GM10266 (cell line): ENCODE data around the gene LRRC74B.

Experiments used
- DNase-seq: peaks from one replicate; pipeline ENCODE4 v3.0.0; 2012; ENCODE audit errors: extremely low spot score
- CTCF ChIP-seq: IDR thresholded peaks from 2 replicates; pipeline ENCODE4 v1.5.1; 2012; ENCODE audit warnings: mild to moderate bottlenecking, low read depth; ENCODE audit not compliant: control insufficient read depth, insufficient read depth; ENCODE audit errors: missing control alignments

The LRRC74B gene

GRCh38 chr22:21009638-21010425, 35.9 kb upstream of the LRRC74B start:
- TF ChIP-seq CTCF: no peak
- DNase-seq: no peak

- no peak for TF ChIP-seq CTCF
- DNase-seq: no peak
Measured at GRCh38 chr22:21010426-21011113, 35.2 kb upstream of the LRRC74B start.

- DNase-seq: no peak
- TF ChIP-seq CTCF: no peak
Measured at GRCh38 chr22:21012446-21013407, 33.0 kb upstream of the LRRC74B start.

GRCh38 chr22:21013657-21014201, 32.0 kb upstream of the LRRC74B start:
- no peak for DNase-seq
- TF ChIP-seq CTCF: no peak

- DNase-seq: peak; percentile 91
Measured at GRCh38 chr22:21014202-21014725, 31.5 kb upstream of the LRRC74B start.

More at GRCh38 chr22:21014202-21014725, 31.5 kb upstream of the LRRC74B start:
- no peak for TF ChIP-seq CTCF
